Testis (tissue), 5 donors: ENCODE results near the gene TNPO3. TPM values are rescaled to one million over a fixed set of nuclear protein-coding genes. Genes with fewer than 3 reads are reported as not detected.

Experiments used
- DNase-seq: peaks from one replicate; pipeline ENCODE4 v3.0.0-alpha.2; 2019
- H3K27ac ChIP-seq, 2 donors: fragments of 200-600 bp; sonication (generic); one replicate each; pipeline ENCODE4 v1.5.1; 2019
- H3K27me3 ChIP-seq: fragments of 200-600 bp; sonication (generic); one replicate; pipeline ENCODE4 v1.5.1; 2019
- H3K36me3 ChIP-seq: fragments of 200-600 bp; sonication (generic); one replicate; pipeline ENCODE4 v1.5.1; 2017; ENCODE audit warnings: low read depth; ENCODE audit errors: missing control alignments
- H3K4me1 ChIP-seq: fragments of 200-600 bp; sonication (generic); one replicate; pipeline ENCODE4 v1.5.1; 2019
- H3K4me3 ChIP-seq, 2 donors: fragments of 200-600 bp; sonication (generic); one replicate each; pipeline ENCODE4 v1.5.1; 2017 to 2019
- H3K9me3 ChIP-seq: fragments of 200-600 bp; sonication (generic); one replicate; pipeline ENCODE4 v1.5.1; 2017
- POLR2A ChIP-seq: fragments of 450-650 bp; IDR thresholded peaks from one replicate; pipeline ENCODE4 v1.6.1; 2017; ENCODE audit warnings: antibody characterized with exemption, mild to moderate bottlenecking, moderate library complexity
- WGBS, 2 donors: methylation state at CpG; one replicate each; pipeline ENCODE4 v1.1.5; 2018; 5-methylcytosine and 5-hydroxymethylcytosine counted together
- intact Hi-C: fragments of 100-400 bp; cut with DNase I; formaldehyde crosslinking; loops from one replicate; pipeline ENCODE4 v1.15.1; 2023; ENCODE audit warnings: low total_unique reads
- long read RNA-seq, 2 donors: transcript quantifications; one replicate each; lab custom pipeline, GENCODE V29; 2026
- polyA plus RNA-seq: library from polyadenylated mRNA; stranded (reverse); fragments of 350-450 nt; fragmentation: Illumina TruSeq; extraction: RNeasy Lipid Tissue Mini Kit (QIAGEN cat#74804); gene quantifications from one replicate; pipeline ENCODE4 v1.2.3, GENCODE V29; 2014; ENCODE audit warnings: low read depth, low replicate concordance; ENCODE audit not compliant: insufficient read depth
- total RNA-seq, 2 donors: library from RNA; depleted of rRNA; stranded (reverse); fragments of >200 nt; gene quantifications; one replicate each; pipeline ENCODE4 v1.2.3, GENCODE V29; 2016
- TF ChIP-seq, protein P1 (sequence below), 3 experiments: fragments of 450-650 bp in 2 of 3; fragments of 200-600 bp in 1 of 3; sonication (generic) in 1 of 3; IDR thresholded peaks; one replicate each; pipeline ENCODE4 v1.5.1; 2016 to 2019; ENCODE audit warnings: antibody characterized with exemption in 3 of 3, mild to moderate bottlenecking in 2 of 3, moderate library complexity in 1 of 3

The TNPO3 gene
- total RNA-seq (10 to 100 TPM; 52.5 to 55.5 TPM), polyA plus RNA-seq (62.8 TPM)
- long read RNA-seq, donor 1, full-length matches to known transcripts: 5 of 33 reads
- long read RNA-seq, donor 1, partial matches to known transcripts: 28 of 33 reads
- long read RNA-seq, donor 1, other reads (novel, unspliced or antisense): 0 of 33 reads
- long read RNA-seq, donor 2, full-length matches to known transcripts: 4 of 19 reads
- long read RNA-seq, donor 2, partial matches to known transcripts: 15 of 19 reads
- long read RNA-seq, donor 2, other reads (novel, unspliced or antisense): 0 of 19 reads

DNA sequence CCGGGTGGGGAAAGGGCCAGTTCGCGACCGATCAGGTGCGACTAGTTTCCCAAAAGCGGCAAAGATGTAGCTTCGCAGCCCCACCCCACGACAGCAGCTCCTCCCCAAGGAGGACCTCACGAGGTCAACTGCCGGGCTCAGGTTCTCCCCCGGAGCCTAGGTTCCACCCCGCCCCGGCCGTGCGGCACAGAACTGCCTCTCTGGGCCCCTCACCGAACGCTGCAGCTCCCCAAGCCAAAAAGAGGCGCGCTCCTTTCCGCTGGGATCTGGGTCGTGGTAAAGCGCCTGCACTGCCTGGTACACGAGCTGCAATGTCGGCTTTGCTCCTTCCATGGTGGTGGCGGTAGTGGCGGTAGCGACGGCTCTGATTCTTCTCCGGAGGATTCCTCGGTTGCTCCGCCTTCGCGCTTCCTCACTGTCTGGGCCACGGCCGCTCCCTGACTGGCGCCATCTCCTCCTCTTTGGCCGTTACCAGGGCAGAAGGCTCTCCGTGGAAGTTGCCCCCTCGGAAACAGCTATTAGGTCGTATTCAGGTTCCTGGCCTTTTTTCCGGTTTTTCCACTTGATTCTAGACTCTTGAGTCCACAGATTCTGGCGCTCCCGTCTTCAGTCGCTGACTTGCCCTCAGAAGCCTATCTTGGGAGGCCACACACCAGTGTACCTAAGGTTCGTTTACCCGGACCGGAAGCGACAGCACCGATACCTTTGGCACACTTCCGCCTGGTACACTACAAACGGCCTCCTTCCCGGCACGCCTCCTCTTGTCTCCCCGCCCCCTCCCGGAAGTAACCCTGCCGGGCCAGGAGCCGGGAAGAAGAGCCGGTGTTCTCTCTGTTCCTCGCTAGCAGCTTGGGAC, at the start of gene TNPO3:
Gene TNPO3, minus strand, starts transcription at position 674 of the 856 bp plus-strand sequence. Its CDS starts 341 bp downstream, at position 333.
- Histone ChIP-seq H3K4me3 (peak within 1 kb of the TSS; percentile 87 to 98), H3K4me1 (peaks cover 3% of the 10 kb centered on the region), H3K36me3 (no peaks in the 10 kb centered on the region), H3K27me3 (no peaks in the 10 kb centered on the region), H3K9me3 (no peaks in the 10 kb centered on the region), H3K27ac (peak within 1 kb of the TSS; percentile 94 to 96)
- TF ChIP-seq POLR2A: peak; percentile 44
- TF ChIP-seq, protein P1, sequence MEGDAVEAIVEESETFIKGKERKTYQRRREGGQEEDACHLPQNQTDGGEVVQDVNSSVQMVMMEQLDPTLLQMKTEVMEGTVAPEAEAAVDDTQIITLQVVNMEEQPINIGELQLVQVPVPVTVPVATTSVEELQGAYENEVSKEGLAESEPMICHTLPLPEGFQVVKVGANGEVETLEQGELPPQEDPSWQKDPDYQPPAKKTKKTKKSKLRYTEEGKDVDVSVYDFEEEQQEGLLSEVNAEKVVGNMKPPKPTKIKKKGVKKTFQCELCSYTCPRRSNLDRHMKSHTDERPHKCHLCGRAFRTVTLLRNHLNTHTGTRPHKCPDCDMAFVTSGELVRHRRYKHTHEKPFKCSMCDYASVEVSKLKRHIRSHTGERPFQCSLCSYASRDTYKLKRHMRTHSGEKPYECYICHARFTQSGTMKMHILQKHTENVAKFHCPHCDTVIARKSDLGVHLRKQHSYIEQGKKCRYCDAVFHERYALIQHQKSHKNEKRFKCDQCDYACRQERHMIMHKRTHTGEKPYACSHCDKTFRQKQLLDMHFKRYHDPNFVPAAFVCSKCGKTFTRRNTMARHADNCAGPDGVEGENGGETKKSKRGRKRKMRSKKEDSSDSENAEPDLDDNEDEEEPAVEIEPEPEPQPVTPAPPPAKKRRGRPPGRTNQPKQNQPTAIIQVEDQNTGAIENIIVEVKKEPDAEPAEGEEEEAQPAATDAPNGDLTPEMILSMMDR (IDR thresholded peaks at IDR 0.05): peak in 1 of 3 experiments; percentile 23
- intact Hi-C loops: no loop called here
- peak; percentile 96 for DNase-seq
- 1% methylated on average over 40 to 59 of the region's 59 CpGs for WGBS, 2 donors

DNA sequence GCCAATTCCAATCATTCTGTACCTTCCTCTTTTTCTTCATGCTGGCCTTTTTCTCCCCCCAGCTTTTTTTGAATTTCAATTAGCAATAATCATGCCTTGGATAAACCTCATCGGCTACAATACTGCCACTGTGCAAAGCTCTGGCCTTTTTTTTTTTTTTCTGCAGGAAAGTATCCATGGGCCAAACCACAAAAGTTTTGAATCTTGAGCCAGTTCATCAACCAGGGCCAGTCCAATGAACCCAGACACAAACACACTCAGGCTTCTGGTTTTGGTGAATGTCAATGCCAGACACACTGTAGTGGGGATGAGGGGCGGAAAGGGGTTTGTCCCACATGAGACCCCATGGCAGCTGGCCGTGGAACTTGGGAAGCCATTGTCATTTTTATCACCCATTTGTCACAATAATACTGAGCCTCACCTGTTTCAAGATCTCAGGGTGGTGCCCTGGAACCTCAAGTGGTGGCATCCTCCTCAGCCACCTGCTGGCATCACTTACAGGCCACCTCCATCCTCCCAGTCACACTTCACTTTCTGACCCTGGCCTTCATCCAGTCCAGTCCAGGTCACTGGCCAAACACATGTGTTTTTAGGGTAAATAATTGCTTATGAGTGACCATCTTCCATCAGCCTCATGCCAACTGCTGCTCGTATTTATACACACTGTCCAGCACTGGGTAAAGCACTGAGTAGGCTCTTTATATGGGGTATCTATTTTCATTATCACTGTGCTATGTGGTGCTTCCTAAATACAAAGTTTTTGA, 48.8 kb upstream of the TNPO3 start:
- H3K4me3 ChIP-seq: no peak overlapping the region
- no peak overlapping the region for H3K27ac ChIP-seq
- no peaks in the 10 kb centered on the region for H3K9me3 ChIP-seq
- 91 to 100% methylated on average over 4 of the region's 4 CpGs for WGBS, 2 donors
- no peak for TF ChIP-seq POLR2A
- TF ChIP-seq, protein P1 (IDR thresholded peaks at IDR 0.05): no peak
- intact Hi-C loops: no loop called here
- H3K36me3 ChIP-seq: no peaks in the 10 kb centered on the region
- peaks cover 8% of the 10 kb centered on the region for H3K4me1 ChIP-seq
- DNase-seq: no peak
- H3K27me3 ChIP-seq: no peaks in the 10 kb centered on the region

DNA sequence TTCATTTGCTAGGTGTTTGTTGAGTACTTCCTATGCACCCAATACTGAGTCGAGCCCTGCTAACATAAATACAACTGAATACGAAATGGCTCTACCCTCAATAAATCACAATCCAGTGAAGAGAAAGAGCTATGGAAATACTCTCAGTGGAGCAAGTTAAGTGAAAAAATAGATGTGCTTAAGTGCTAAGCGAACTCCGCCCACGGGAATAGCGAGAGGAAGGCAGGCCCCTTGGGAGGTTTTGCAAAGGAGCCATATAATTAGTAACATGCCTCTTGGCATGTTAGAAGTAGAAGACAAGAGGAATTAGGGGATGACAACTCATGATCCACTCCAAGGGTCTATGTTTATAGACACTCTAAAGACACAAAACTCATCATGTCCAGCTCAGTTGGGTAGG, 46.8 kb upstream of the TNPO3 start:
- DNase-seq: no peak
- peaks cover 8% of the 10 kb centered on the region for H3K4me1 ChIP-seq
- no peaks in the 10 kb centered on the region for H3K36me3 ChIP-seq
- whole genome bisulfite sequencing, 2 donors: 73 to 84% methylated on average over 6 of the region's 6 CpGs
- H3K27me3 ChIP-seq: no peaks in the 10 kb centered on the region
- intact Hi-C loops: no loop called here
- TF ChIP-seq POLR2A: no peak
- TF ChIP-seq, protein P1 (IDR thresholded peaks at IDR 0.05): no peak
- no peak overlapping the region for H3K4me3 ChIP-seq
- H3K9me3 ChIP-seq: no peaks in the 10 kb centered on the region
- no peak overlapping the region for H3K27ac ChIP-seq

- peaks cover 8% of the 10 kb centered on the region for H3K4me1 ChIP-seq
- H3K27ac ChIP-seq: no peak overlapping the region
- H3K36me3 ChIP-seq: no peaks in the 10 kb centered on the region
- no peaks in the 10 kb centered on the region for H3K9me3 ChIP-seq
- H3K4me3 ChIP-seq: no peak overlapping the region
- TF ChIP-seq, protein P1 (IDR thresholded peaks at IDR 0.05): no peak
- no peak for TF ChIP-seq POLR2A
- intact Hi-C loops: no loop called here
- DNase-seq: no peak
- 45 to 79% methylated on average over 2 of the region's 2 CpGs for WGBS, 2 donors
- H3K27me3 ChIP-seq: no peaks in the 10 kb centered on the region
These were observed 45.9 kb upstream of the TNPO3 start for GRCh38 chr7:129100827-129101166.
